Suprapubic skin (tissue), 4 donors: ENCODE measurements around the gene MCM8.

ENCODE experiments used
- EP300 ChIP-seq: sonication (generic); formaldehyde crosslinking; IDR thresholded peaks from one replicate; pipeline ENCODE4 v1.6.1; 2017; ENCODE audit warnings: antibody characterized with exemption
- POLR2A ChIP-seq, 2 donors: fragments of 450-650 bp; IDR thresholded peaks; one replicate each; pipeline ENCODE4 v1.6.1; 2017; ENCODE audit warnings: antibody characterized with exemption in 2 of 2, mild to moderate bottlenecking in 2 of 2, moderate library complexity in 2 of 2
- POLR2AphosphoS5 ChIP-seq, 3 donors: sonication (generic); formaldehyde crosslinking; IDR thresholded peaks; one replicate each; pipeline ENCODE4 v1.6.1; 2017; ENCODE audit warnings: antibody characterized with exemption in 3 of 3
- TF ChIP-seq, protein P1 (sequence below), 2 donors: fragments of 200-600 bp in 1 of 2; fragments of 450-650 bp in 1 of 2; sonication (generic) in 1 of 2; IDR thresholded peaks; one replicate each; pipeline ENCODE4 v1.5.1; 2016 to 2019; ENCODE audit warnings: antibody characterized with exemption in 2 of 2, mild to moderate bottlenecking in 1 of 2, moderate library complexity in 1 of 2

DNA sequence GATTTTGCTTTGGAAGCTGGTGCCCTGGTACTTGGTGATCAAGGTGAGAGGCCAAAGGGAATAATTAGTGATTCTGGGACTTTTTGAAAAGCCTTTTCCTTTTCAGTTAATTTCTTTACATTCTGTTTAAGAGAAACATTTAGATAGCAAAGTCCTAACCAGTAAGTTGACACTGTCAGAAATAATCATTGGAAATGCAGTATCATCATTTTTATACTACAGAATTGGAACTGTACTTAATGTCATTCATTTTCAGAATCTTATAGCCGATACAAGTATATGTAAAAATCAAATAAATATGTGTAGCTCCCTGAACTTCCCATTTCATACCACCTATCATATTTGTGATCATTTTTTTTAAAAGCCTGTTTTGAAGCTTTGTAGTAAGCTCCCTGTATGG lies 27.5 kb downstream of the MCM8 start:
- TF ChIP-seq, protein P1, sequence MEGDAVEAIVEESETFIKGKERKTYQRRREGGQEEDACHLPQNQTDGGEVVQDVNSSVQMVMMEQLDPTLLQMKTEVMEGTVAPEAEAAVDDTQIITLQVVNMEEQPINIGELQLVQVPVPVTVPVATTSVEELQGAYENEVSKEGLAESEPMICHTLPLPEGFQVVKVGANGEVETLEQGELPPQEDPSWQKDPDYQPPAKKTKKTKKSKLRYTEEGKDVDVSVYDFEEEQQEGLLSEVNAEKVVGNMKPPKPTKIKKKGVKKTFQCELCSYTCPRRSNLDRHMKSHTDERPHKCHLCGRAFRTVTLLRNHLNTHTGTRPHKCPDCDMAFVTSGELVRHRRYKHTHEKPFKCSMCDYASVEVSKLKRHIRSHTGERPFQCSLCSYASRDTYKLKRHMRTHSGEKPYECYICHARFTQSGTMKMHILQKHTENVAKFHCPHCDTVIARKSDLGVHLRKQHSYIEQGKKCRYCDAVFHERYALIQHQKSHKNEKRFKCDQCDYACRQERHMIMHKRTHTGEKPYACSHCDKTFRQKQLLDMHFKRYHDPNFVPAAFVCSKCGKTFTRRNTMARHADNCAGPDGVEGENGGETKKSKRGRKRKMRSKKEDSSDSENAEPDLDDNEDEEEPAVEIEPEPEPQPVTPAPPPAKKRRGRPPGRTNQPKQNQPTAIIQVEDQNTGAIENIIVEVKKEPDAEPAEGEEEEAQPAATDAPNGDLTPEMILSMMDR (IDR thresholded peaks at IDR 0.05), result no peak
- TF ChIP-seq EP300 (no peak), POLR2A (IDR thresholded peaks at IDR 0.05) (no peak), POLR2AphosphoS5 (IDR thresholded peaks at IDR 0.05) (no peak)
